ENCODE data around the gene RTN4IP1.
"Not testable (repeated sequence)": the region's sequence is repeated elsewhere in the genome, so short reads cannot be mapped to it uniquely, and the experiment has no call there.

Gene RTN4IP1

GRCh38 chr6:106627760-106628159, 1.5 kb downstream of the RTN4IP1 start:
- not testable (repeated sequence) for DNase-seq

DNA sequence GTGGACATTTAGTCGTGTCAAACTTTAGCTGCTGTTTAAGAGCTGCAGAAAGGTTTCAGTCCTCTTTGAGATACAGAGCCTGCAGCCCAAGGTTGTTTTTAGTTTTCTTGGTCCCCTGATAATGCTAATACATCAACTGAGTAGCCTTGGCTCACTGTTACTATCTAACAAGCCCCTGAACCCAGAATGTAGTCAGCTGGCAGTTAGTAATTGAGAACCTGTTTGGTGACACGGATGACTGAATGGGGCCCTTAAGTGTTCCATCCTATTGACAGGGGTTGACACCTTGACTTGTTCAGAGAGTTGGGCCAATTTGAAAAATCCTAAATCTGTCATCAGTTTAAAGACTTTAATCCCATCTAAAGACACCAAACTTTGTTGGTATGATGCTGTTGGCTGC, 2.8 kb downstream of the RTN4IP1 start:
- no peak for DNase-seq

GRCh38 chr6:106623039-106623438, 6.3 kb downstream of the RTN4IP1 start:
- DNase-seq: no peak

DNA sequence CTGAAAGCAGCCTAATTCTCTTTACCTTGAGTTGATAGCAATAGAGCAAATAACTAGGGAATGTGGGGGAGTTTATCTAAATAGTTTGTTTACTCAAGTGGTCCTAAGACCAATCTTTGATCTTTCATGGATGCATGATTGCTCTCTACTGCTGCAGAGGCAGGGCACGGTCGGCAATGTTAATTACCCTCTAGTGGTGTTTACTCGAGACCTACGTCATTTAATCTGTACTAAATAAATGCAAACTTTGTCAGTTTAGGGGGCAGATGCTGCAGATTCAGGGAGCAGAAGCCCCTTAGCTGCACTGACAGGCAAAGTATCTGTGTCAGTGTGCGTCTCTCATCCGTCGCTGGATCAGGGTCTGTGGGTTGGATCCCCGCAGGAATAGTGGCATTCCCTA, 6.9 kb downstream of the RTN4IP1 start:
- DNase-seq: no peak

GRCh38 chr6:106620931-106621672, 8.2 kb downstream of the RTN4IP1 start:
- no peak for DNase-seq

DNA sequence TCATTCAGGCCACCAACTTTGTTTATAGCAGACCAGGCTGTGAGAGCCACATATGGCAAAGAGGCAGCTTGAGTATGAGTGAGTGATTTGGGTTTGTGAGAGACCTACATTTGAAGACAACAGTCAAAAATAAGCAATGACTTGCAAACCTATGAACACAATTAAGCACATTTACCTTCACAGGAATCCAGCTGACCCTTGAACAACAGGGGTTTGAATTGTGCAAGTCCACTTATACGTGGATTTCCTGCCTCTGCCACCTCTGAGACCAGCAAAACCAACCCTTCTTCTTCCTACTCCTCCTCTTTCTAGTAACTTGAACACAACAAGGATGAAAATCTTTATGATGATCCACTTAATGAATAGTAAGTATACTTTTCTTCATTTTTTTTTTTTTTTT, 10.1 kb downstream of the RTN4IP1 start:
- no peak for DNase-seq

DNA sequence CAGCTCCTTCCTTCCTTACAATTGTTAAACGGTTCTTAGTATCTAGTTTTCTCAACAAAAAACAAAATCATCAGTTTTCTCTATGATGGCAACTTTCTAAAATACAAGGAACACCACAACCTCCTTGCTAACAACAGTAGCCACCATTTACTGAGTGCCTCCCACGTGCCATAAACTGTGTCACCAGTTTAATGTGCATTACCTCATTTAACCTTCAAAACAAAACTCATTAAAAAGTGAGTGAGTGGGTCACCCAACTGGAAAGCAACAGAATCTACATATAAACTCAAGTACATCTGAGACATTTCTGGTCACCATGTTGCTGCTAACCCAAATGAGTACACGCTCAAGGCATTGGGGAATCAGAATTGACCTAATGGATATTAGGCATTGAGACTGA, 11.0 kb downstream of the RTN4IP1 start:
- DNase-seq: no peak

GRCh38 chr6:106617857-106618256, 11.4 kb downstream of the RTN4IP1 start:
- DNase-seq: no peak

DNA sequence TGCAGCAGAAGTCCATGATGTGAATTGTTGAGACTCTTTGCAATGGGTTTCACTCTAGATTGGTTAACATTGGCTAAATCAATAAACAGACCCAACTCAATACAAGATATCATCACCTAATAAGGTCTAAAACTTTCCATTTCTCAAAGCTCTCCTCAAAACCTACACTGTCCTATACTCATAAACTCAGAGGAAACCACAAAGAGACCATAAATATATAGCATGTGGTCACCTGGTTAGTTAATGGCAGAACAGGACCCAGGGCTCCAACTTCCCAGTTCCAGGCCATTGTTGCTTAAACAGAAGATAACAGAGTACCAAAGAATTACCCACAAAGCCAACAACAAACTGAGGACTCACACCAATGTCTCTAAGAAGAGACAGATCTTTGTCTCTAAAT, 12.0 kb downstream of the RTN4IP1 start:
- no peak for DNase-seq

GRCh38 chr6:106614592-106615257, 14.6 kb downstream of the RTN4IP1 start:
- no peak for DNase-seq

- DNase-seq: no peak
Measured at GRCh38 chr6:106614166-106614565, 15.1 kb downstream of the RTN4IP1 start.

GRCh38 chr6:106613590-106613989, 15.7 kb downstream of the RTN4IP1 start:
- no peak for DNase-seq

DNA sequence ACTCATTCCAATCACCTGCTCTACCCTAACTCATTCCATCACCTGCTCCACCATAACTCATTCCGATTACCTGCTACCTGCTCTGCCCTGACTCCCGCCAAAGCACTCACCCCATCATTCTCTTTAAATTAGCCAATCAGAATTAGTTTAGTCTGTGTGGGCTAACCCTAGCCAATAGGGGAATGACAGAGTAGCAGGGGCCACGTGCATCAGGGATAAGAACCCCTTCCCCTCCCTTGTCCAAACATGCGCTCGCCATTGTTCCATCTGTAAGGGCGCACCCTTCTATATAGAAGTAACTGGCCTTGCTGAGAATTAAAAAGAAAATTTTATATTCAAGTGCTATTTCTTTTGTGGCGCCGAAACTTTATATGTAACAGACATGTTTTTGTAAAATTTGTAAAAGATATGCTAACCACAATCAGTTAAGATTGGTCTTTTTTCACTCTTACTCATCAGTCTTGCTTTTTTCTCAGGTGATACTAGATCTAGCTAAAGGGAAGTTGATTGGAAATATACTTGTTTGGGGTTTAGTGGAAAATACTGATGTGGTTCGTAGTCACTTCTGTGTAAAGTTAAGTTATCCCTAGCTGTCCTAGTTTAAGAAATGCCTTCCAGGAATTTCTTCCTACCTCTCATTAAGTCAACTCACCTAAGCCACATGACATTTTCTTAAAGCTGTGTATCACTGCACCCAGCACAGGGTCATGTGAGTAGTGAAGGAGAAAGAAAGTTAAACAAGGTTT, 16.5 kb downstream of the RTN4IP1 start:
- DNase-seq: no peak

- no peak for DNase-seq
Measured at GRCh38 chr6:106611030-106611429, 18.3 kb downstream of the RTN4IP1 start.

DNA sequence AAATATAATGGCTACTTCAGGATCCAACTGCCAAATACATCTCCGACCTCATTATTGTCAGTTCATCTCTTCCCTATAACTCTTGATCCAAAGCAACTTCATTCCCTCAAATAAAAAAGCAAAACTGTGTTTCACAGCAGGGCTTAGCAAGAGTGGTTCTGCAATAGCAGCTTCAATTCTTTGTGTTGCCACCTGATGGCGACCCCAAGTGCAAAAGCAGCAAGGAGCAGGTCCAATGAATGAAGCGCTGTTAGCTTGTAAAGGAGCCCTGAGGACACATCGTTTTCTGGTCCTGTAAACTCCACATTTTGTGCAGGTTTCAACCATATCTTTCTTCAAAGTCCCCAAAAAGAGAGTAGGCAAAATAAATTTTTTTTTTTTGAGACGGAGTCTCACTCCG, 19.6 kb downstream of the RTN4IP1 start:
- DNase-seq: no peak

- no peak for DNase-seq
Measured at GRCh38 chr6:106608080-106608668, 21.1 kb downstream of the RTN4IP1 start.

- DNase-seq: no peak
Measured at GRCh38 chr6:106600329-106600728, 29.0 kb downstream of the RTN4IP1 start.

DNA sequence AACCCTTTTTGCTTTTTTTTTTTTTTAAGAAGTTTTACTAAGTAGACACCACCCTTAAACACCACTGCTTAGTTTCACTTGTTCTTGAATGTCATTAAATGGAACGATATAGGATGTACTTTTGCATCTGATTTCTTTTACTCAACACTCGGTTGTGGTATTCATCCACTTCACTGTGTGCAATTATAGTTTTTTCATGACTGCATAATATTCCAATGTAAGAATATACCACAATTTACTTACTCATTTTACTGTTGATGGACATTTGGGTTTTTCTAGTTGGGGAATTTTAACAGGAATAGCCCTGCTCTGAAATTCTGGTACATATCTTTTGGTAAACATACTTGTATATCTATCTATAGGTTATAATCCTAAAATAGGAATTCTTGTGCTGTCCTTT, 29.9 kb downstream of the RTN4IP1 start:
- DNase-seq: no peak

- no peak for DNase-seq
Measured at GRCh38 chr6:106591111-106591825, 38.0 kb downstream of the RTN4IP1 start.

DNA sequence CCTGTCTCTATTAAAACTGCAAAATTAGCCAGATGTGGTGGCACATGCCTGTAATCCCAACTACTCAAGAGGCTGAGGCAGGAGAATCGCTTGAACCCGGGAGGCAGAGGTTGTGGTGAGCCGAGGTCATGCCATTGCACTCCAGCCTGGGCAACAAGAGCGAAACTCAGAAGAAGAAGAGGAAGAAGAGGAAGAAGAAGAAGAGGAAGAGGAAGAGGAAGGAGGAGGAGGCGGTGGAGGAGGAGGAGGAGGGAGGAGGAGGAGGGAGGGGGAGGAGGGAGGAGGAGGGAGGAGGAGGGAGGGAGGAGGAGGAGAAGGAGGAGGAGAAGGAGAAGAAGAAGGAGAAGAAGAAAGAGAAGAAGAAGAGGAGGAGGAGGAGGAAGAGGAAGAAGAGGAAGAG, 40.4 kb downstream of the RTN4IP1 start:
- DNase-seq: not testable (repeated sequence)

DNA sequence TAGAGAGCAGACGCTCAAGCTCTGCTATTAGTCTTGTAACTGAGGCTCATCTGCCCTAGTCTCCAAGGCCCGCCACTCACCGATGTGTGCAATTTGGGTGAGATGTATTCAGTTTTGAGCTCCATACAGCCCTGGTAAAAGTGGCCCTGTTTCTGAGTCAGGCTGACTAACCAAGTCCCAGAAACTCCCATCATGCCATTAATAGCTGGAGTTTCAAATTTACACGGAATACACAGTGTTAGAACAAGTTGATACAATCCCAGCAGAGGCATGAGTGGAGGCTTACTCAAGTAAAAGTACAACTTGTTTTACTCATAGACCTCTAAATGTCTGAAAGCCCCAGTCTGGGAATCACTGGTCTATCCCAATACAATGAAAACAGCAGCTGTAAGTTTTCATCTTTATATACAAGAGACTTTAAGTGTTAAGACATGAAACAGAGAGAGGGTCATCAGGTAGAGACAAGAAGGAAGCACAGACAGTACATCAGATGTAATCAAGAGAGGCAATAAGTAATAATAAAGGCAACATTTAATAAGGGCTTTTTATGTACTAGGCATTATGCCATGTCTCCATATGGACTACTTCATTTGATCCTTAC, 42.4 kb downstream of the RTN4IP1 start:
- DNase-seq: no peak

- DNase-seq: no peak
Measured at GRCh38 chr6:106581468-106581867, 47.8 kb downstream of the RTN4IP1 start.
